NCI-H2171 treated with DMSO at 0.1 percent for 48 hours (cell line): ENCODE data around the gene ZNF528.

Source experiments
- DNase-seq: peaks from one replicate; lab custom pipeline; 2025; lab: John Stamatoyannopoulos, UW

Gene ZNF528

GRCh38 chr19:52397310-52398080 is at the start of gene ZNF528:
TSS of gene ZNF528 (plus strand) at chr19:52397849. CDS start at chr19:52402014, 4,165 bp downstream.
- DNase-seq, result peak; percentile 88

GRCh38 chr19:52351512-52351911 is 46.1 kb upstream of the ZNF528 start:
- DNase-seq, result no peak

- DNase-seq, result no peak
Observed at GRCh38 chr19:52366414-52366824, 31.2 kb upstream of the ZNF528 start.

GRCh38 chr19:52369559-52370340 is 27.9 kb upstream of the ZNF528 start, which contains the start of gene ZNF880:
TSS of gene ZNF880 (plus strand) at chr19:52369923. CDS start at chr19:52369966, 43 bp downstream.
- peak; percentile 91 for DNase-seq

GRCh38 chr19:52370341-52370710 is 27.3 kb upstream of the ZNF528 start:
- no peak for DNase-seq

GRCh38 chr19:52391135-52391534 is 6.5 kb upstream of the ZNF528 start:
- DNase-seq, result no peak

- DNase-seq, result no peak
Observed at GRCh38 chr19:52398081-52398441, 412 bp downstream of the ZNF528 start.

- no peak for DNase-seq
Observed at GRCh38 chr19:52410276-52410675, 12.6 kb downstream of the ZNF528 start.

- DNase-seq, result no peak
Observed at GRCh38 chr19:52415711-52416110, 18.1 kb downstream of the ZNF528 start.

GRCh38 chr19:52428937-52429336 is 31.3 kb downstream of the ZNF528 start, which contains the start of gene ZNF534:
TSS of gene ZNF534 (plus strand) at chr19:52429148. CDS start at chr19:52431475, 2,327 bp downstream.
- DNase-seq, result no peak

- DNase-seq, result no peak
Observed at GRCh38 chr19:52442179-52442578, 44.5 kb downstream of the ZNF528 start.

- DNase-seq, result no peak
Observed at GRCh38 chr19:52444506-52444905, 46.9 kb downstream of the ZNF528 start.

- no peak for DNase-seq
Observed at GRCh38 chr19:52451241-52451640, 53.6 kb downstream of the ZNF528 start.

- DNase-seq, result peak; percentile 92
Observed at GRCh38 chr19:52453324-52454094, 55.9 kb downstream of the ZNF528 start, which contains the start of gene ZNF578. TSS of gene ZNF578 (plus strand) at chr19:52453553. CDS start at chr19:52501846, 48,293 bp downstream.

- DNase-seq, result no peak
Observed at GRCh38 chr19:52464798-52465470, 67.3 kb downstream of the ZNF528 start.
